Erythroblast (primary cell): ENCODE data around the gene ARGLU1.

Experiments
- DNase-seq, 2 experiments: peaks; one replicate each; lab custom pipeline; 2025; lab: John Stamatoyannopoulos, UW
- GATA1 ChIP-seq: IDR thresholded peaks from 2 replicates; pipeline ENCODE4 v1.6.1; 2011; ENCODE audit warnings: low read depth, mild to moderate bottlenecking, control low read depth, low read length, moderate library complexity
- POLR2A ChIP-seq: IDR thresholded peaks from 2 replicates; pipeline ENCODE4 v1.6.1; 2011; ENCODE audit warnings: mild to moderate bottlenecking, low read length

Gene ARGLU1

DNA sequence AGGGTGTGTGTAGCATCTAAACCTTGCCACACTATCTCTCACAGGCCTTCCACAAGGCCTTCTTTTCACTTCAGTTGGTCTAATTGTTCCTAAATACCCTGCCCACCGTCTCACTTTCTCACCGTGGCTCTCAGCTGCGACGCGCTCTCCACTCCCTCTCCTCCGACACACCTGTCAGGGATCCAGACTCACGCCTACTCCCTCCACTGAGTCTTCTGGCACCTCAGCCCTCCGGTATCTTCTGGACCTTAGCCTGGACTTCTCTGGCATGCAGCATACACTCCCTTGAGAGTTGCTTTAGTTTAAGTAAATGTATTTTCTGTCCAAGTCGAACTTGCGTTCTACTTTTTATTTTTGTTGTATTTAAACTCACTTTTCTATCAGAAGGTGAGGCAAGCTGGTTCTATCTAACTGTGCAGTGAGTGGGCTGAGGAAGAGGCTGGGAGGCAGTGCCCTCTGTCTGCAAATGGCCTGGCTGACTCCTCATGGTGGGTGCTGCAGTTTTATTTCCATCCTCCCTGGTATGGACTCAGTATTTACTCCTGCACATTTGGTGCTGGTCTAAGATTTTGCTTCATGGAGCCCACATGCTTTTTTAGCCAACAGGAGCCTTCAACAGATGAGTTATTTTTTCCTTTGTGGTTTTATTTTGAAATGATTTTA, 28.5 kb upstream of the ARGLU1 start:
- TF ChIP-seq GATA1 (no peak), POLR2A (no peak)
- no peak for DNase-seq

DNA sequence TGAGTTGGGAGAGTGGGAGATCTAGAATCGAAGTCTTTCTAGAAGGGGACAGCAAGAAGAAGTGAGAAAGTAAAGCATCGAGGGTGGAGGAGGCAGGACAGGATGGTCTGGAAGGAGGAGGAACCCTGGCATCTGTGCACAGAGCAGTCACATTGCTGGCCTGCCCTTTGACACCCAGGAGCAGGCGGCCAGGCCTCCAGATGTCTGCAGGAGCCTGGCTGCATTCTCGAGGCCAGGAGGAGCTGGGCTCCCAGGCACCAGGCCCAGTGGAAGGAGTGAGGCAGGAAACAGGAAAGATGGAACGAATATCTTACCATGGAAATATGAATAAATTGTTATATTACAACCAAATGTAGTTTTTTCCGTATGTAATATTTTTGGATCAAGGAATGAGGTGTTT, 27.7 kb upstream of the ARGLU1 start:
- DNase-seq: no peak
- TF ChIP-seq GATA1: no peak
- TF ChIP-seq POLR2A: no peak

DNA sequence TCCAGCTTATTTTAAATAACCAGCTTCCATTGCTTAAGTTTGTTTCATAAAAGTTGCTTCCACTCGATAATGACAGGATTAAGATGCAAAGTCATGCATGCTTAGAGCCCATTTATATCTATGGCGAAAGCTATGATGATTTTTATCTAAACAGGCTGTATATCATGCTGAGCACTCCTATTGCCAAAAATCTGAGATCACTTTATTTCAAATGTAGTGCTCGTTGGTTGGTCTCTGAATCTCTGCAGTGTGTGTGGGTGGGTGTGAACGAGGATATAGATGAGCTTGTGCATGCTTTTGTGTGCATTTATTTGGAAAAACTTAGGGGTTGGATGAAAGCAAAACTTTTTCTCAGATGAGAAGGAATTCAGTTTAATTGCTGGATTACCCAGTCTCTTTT, 27.0 kb upstream of the ARGLU1 start:
- no peak for TF ChIP-seq GATA1
- no peak for TF ChIP-seq POLR2A
- DNase-seq: no peak

DNA sequence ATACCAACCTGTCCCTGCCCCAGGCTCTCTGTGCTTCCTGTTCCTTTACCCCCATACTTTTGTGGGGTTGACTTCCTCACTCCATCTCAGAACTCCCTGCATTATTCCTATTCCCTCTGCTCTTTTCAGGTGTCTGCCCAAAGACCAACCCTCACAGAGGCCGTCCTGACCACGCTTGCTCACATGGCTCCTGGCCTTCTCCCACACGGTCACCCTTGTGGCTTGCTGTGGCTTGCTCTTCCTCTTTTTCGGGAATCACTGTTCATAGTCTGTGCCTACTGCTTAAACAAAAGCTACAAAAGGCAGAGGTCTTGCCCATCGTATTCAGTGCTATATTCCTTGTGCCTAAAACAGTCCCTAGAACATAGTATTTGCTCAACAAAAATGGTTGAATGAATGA, 25.2 kb upstream of the ARGLU1 start:
- no peak for TF ChIP-seq POLR2A
- TF ChIP-seq GATA1: no peak
- no peak for DNase-seq

DNA sequence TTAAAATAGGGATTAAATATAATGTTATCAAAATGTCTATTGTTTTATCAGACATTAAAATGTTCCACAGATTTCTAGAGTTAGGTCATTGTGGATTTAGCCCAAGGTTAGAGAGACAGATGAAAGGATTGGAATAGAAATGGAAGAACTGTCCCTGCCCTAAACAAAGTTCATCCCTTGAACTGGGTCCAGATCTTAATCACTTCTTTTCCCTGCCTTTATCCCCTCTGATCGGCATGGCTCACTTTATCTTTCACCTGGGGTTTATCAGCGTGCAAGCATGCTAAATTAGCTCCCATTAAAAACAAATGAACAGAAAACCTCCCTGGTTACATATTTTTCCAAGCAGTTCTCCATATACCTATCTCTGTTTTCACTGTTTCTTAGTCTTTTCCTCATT, 23.4 kb upstream of the ARGLU1 start:
- DNase-seq: no peak
- TF ChIP-seq GATA1 (no peak), POLR2A (no peak)

DNA sequence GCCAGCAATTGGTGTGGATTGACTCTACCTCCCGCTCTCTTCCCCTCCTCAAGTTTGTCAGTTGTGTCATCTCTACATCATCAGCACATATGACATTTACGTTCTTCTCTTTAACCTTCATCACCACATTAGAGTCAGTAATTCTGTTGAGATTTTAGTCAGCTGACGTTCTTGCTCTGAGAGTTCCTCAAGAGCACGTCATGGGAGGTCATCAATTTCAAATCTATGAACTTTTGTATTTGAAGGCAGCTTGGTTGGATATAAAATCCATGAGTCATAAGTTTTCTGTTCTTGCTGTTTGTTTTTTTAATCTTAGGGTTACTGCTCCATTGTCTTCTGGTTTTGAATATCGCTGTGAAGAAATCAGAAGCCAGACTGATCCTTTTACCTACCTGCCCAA, 21.8 kb upstream of the ARGLU1 start:
- TF ChIP-seq GATA1 (no peak), POLR2A (no peak)
- DNase-seq: no peak

DNA sequence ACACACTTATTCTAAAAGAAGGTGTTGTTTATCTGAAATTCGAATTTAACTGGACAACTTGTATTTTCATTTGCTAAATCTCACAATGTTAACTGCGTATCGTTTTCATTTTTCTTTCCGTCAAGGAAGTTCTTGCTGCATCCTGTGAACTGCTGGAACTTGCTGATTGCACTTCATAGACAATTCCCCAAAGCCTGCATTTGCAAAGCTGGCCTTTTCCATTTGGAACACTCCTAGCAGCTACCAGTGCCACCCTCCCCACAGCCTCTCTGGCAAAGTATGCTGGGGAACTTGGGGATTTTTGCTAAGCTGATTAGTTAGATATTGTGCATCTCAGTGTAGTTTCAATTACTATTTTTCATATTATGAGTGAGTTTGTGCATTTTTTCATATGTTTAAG, 20.4 kb upstream of the ARGLU1 start:
- no peak for DNase-seq
- TF ChIP-seq GATA1 (no peak), POLR2A (no peak)

DNA sequence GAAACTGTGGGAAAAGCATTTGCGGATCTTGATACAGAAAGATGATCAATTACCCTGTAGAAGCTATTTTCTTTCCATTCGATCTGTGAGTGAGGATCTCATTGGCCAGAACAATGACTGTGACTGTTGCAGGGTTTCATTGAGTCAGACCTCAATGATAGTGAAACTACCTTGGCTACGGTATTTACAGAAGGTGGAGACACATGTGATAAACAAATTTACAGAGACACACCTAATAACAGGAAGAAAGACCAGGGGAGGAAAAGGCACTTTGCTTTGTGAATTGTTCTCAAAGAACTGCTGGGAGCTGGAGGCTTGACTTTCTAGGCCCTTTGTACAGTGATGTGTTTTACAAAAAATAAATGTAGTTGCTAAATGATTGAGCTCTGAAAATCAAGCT, 19.9 kb upstream of the ARGLU1 start:
- DNase-seq: no peak
- TF ChIP-seq GATA1: no peak
- no peak for TF ChIP-seq POLR2A

DNA sequence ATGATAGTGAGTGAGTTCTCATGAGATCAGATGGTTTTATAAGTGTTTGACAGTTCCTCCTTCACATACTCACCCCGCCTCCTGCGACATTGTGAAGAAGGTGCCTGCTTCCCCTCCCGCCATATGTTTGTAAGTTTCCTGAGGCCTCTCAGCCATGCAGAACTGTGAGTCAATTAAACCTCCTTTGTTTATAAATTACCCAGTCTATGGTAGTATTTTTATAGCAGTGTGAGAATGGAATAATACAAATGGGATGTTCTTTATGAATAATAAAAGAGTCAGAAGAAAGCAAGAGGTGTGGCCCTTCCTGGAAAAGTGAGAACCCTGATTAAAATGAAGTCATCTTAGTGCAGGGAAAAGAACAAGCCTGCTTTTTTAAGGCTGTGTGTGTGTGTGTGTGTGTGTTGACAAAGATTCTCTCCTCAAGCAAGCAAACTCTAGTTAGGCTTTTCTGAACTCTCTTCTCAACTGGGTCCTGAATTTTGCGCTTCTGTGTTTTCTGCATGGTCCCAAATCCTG, 18.8 kb upstream of the ARGLU1 start:
- no peak for DNase-seq
- TF ChIP-seq GATA1 (no peak), POLR2A (no peak)

DNA sequence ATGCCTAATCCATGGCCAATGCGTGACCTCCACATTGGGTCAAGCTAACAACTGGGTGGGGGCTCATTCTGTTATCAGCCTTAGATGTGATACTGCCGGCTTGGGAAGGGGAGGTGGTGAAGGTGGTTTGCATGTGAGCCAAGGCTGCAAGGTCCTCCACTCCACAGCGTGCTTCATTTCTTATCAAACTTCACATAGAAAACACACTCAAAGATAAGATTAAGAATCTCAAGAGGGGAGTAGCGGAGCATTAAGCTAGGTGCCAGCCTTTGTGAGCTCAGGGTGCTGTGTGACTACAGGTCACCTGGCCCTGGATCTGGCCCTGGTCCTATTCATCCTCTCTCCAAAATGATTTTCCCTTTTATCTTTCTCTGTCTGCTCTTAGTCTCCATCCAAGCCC, 13.3 kb upstream of the ARGLU1 start:
- TF ChIP-seq GATA1: no peak
- no peak for TF ChIP-seq POLR2A
- DNase-seq: peak in 1 of 2 experiments; percentile 8

DNA sequence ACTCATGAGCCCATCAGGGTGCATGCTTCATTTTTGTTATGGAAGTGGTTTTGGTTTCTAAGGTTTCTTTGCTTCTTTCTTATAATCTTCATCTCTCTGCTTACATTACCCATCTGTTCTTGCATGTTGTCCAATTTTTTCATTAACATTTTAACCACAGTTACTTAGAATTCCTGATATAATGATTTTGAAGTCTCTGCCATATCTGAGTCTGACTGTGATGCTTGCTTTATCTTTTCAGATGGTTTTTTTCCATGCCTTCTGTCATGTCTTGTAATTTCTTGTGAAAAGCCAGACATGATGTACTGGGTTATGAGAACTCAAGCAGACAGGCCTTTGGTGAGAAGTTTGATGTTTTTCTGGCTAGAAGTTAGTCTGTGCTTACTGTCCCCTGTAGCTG, 8.0 kb upstream of the ARGLU1 start:
- TF ChIP-seq POLR2A: no peak
- no peak for TF ChIP-seq GATA1
- DNase-seq: no peak

DNA sequence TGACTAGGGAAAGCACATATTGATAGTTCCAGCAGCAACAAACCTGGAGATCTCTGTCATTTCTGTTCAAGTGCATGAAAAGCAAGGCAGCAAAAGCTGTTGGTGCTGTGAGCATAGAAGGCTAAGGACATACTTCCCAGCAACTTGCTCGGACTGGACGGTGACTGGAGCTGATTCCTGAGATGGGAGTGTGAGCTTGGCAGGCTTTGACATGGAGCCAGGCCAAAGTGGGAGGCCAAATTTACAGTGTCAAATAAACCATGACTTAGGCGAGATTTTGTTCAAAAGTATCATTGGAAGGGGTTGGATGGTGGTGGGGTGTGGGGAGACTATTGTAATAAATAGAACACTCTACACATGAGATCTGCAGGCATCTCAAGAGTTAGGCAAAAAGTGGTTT, 5.9 kb upstream of the ARGLU1 start:
- no peak for DNase-seq
- no peak for TF ChIP-seq GATA1

DNA sequence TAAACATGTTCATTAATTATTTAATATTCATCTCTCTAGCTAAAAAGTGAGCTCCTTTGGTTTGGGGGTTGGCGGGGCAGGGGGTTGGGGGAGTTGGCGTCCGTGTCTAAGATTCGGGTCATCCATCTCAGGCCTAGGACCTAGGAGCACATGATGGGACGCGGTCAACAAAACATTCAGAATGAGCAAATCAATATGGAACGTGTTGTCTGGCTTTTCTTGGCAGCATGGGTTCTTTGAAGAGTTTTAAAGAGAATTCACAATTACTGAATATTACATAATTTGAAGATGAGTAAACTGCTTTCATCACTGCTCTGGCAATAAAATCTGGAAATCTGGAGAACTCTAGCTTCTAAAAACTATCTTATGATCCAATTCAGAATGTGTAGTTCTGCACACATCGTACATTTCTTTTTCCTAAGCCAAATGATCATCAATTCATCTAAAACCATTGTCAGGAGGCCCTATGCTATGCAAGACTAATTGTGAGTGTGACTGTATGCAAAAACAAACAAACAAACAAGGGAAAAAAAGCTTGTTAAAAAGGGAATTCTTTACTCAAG, 5.4 kb upstream of the ARGLU1 start:
- TF ChIP-seq POLR2A (no peak), GATA1 (no peak)
- DNase-seq: no peak

DNA sequence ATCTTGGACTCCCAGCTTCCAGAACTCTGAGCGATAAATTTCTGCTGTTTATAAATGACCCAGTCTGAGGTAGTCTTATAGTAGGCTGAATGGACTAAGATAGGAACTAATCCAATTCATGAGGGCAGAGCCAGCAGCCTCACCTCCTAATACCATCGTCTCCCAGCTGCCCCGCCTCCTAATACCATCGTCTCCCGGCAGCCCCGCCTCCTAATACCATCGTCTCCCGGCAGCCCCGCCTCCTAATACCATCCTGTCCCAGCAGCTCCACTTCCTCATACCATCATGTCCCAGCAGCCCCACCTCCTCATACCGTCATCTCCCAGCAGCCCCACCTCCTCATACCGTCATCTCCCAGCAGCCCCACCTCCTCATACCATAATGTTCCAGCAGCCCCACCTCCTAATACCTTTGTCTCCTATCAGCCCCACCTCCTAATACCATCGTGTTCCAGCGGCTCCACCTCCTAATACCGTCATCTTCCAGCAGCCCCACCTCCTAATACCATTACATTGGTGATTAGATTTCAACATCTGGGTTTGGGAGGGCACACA, 2.4 kb upstream of the ARGLU1 start:
- peak; percentile 57 to 74 for DNase-seq
- no peak for TF ChIP-seq GATA1
- TF ChIP-seq POLR2A: no peak

DNA sequence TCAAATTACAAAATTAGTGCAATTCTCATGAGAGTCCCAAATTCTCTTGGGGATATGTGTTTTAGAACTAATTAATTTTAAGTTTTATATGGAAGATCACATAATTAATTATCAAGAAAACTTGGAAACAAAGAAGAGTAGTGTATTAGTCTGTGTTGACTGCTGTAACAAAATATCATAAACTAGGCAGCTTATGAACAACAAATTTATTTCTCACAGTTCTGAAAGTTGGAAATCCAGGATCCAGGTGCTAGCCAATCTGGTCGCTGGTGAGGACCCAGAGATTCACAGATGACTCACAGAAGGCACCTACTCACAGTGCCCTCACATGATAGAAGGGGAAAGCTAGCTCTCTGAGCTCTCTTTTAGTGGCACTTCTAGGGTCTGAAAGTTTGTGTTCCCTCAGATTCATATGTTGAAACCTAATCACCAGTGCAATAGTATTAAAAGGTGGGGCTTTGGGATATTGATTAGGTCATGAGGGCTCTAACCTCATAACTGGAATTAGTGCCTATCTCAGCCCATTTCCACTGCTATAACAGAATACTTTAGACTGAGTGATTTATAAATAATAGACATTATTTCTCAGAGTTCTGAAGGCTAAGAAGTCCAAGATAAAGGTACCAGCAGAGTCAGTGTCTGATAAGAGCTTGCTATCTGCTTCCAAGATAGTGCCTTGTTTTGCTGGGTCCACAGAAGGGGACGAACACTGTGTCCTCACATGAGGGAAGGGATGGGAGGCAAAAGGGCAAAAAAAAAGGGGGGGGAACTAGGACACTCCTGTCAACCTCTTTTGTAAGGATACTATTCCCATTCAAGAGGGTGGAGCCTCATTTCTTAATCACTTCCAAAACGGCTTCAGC, 1.5 kb upstream of the ARGLU1 start:
- TF ChIP-seq POLR2A: no peak
- TF ChIP-seq GATA1: no peak
- peak in 1 of 2 experiments; percentile 10 for DNase-seq
